ENCODE measurements around the gene TRHDE.

Gene TRHDE

GRCh38 chr12:72464471-72464870 lies 192.3 kb downstream of the TRHDE start:
- no peak overlapping the region for H2AFZ ChIP-seq (ENCODE audit: low read length)
- no peak overlapping the region for H3K14ac ChIP-seq (ENCODE audit: low read length)
- H3K4ac ChIP-seq (ENCODE audit: low read length) = no peak overlapping the region
- no peak overlapping the region for H3K4me2 ChIP-seq (ENCODE audit: insufficient read depth, low read length, poor library complexity, severe bottlenecking)
- no peak overlapping the region for H2BK12ac ChIP-seq (ENCODE audit: low read length)
- no peak overlapping the region for H4K91ac ChIP-seq (ENCODE audit: low read depth, low read length, poor library complexity)
- no peak for DNase-seq (ENCODE audit: low spot score)
- no peaks in the 10 kb centered on the region for H3K4me1 ChIP-seq (ENCODE audit: control insufficient read depth in 2 of 2, insufficient read depth in 1 of 2, low read depth in 1 of 2, low read length in 2 of 2)
- no peak overlapping the region for H4K8ac ChIP-seq (ENCODE audit: low read depth, low read length)
- no peaks in the 10 kb centered on the region for H3K9me3 ChIP-seq (replicated peaks in 1 of 2; ENCODE audit: control insufficient read depth in 2 of 2, insufficient read depth in 1 of 2, low read depth in 1 of 2, low read length in 2 of 2)
- H3K27me3 ChIP-seq (ENCODE audit: control insufficient read depth in 3 of 3, insufficient read depth in 3 of 3, low read depth in 1 of 3, low read length in 3 of 3) = no peaks in the 10 kb centered on the region
- H3K4me3 ChIP-seq (ENCODE audit: low read length in 2 of 2) = no peak overlapping the region
- H2BK120ac ChIP-seq (ENCODE audit: low read depth, low read length) = no peak overlapping the region
- no peak overlapping the region for H3K23ac ChIP-seq (ENCODE audit: low read depth, low read length, poor library complexity)
- H2BK5ac ChIP-seq (ENCODE audit: low read length) = no peak overlapping the region
- H3K79me1 ChIP-seq (ENCODE audit: low read depth, low read length) = no peaks in the 10 kb centered on the region
- H2AK5ac ChIP-seq (ENCODE audit: low read depth, low read length) = no peak overlapping the region
- no peak overlapping the region for H3K9ac ChIP-seq (ENCODE audit: low read depth, low read length, poor library complexity)
- no peak overlapping the region for H2BK15ac ChIP-seq (ENCODE audit: low read length)
- no peaks in the 10 kb centered on the region for H3K36me3 ChIP-seq (replicated peaks in 1 of 2; ENCODE audit: control insufficient read depth in 2 of 2, insufficient read depth in 2 of 2, low read length in 2 of 2)
- no peak overlapping the region for H3K18ac ChIP-seq (ENCODE audit: low read length)
- no peak overlapping the region for H3K27ac ChIP-seq (replicated peaks; ENCODE audit: low read length)

- H3K27me3 ChIP-seq (ENCODE audit: control insufficient read depth in 3 of 3, insufficient read depth in 3 of 3, low read depth in 1 of 3, low read length in 3 of 3) = no peaks in the 10 kb centered on the region
- H3K4ac ChIP-seq (ENCODE audit: low read length) = no peak overlapping the region
- no peaks in the 10 kb centered on the region for H3K4me1 ChIP-seq (ENCODE audit: control insufficient read depth in 2 of 2, insufficient read depth in 1 of 2, low read depth in 1 of 2, low read length in 2 of 2)
- no peak overlapping the region for H2AFZ ChIP-seq (ENCODE audit: low read length)
- no peak overlapping the region for H2BK120ac ChIP-seq (ENCODE audit: low read depth, low read length)
- no peak overlapping the region for H3K4me2 ChIP-seq (ENCODE audit: insufficient read depth, low read length, poor library complexity, severe bottlenecking)
- no peak overlapping the region for H3K4me3 ChIP-seq (ENCODE audit: low read length in 2 of 2)
- no peaks in the 10 kb centered on the region for H3K36me3 ChIP-seq (replicated peaks in 1 of 2; ENCODE audit: control insufficient read depth in 2 of 2, insufficient read depth in 2 of 2, low read length in 2 of 2)
- H3K9me3 ChIP-seq (replicated peaks in 1 of 2; ENCODE audit: control insufficient read depth in 2 of 2, insufficient read depth in 1 of 2, low read depth in 1 of 2, low read length in 2 of 2) = no peaks in the 10 kb centered on the region
- H2BK5ac ChIP-seq (ENCODE audit: low read length) = no peak overlapping the region
- H2BK12ac ChIP-seq (ENCODE audit: low read length) = no peak overlapping the region
- no peak overlapping the region for H2AK5ac ChIP-seq (ENCODE audit: low read depth, low read length)
- H3K9ac ChIP-seq (ENCODE audit: low read depth, low read length, poor library complexity) = no peak overlapping the region
- no peak overlapping the region for H3K18ac ChIP-seq (ENCODE audit: low read length)
- DNase-seq (ENCODE audit: low spot score) = no peak
- no peak overlapping the region for H2BK15ac ChIP-seq (ENCODE audit: low read length)
- WGBS, 2 donors (ENCODE audit: extremely low coverage in 2 of 2, insufficient read length in 2 of 2, insufficient replicate concordance in 1 of 2) = no CpG with 5 or more reads among the region's 1 CpG
- no peak overlapping the region for H4K91ac ChIP-seq (ENCODE audit: low read depth, low read length, poor library complexity)
- no peak overlapping the region for H3K23ac ChIP-seq (ENCODE audit: low read depth, low read length, poor library complexity)
- no peak overlapping the region for H3K27ac ChIP-seq (replicated peaks; ENCODE audit: low read length)
- H4K8ac ChIP-seq (ENCODE audit: low read depth, low read length) = no peak overlapping the region
- no peaks in the 10 kb centered on the region for H3K79me1 ChIP-seq (ENCODE audit: low read depth, low read length)
- H3K14ac ChIP-seq (ENCODE audit: low read length) = no peak overlapping the region
Observed at GRCh38 chr12:72465155-72465554, 193.0 kb downstream of the TRHDE start.

- DNase-seq (ENCODE audit: low spot score) = no peak
- no peak overlapping the region for H2BK15ac ChIP-seq (ENCODE audit: low read length)
- H3K4ac ChIP-seq (ENCODE audit: low read length) = no peak overlapping the region
- H4K8ac ChIP-seq (ENCODE audit: low read depth, low read length) = no peak overlapping the region
- no CpG with 5 or more reads among the region's 5 CpGs for WGBS, 2 donors (ENCODE audit: extremely low coverage in 2 of 2, insufficient read length in 2 of 2, insufficient replicate concordance in 1 of 2)
- H3K27ac ChIP-seq (replicated peaks; ENCODE audit: low read length) = no peak overlapping the region
- H3K4me1 ChIP-seq (ENCODE audit: control insufficient read depth in 2 of 2, insufficient read depth in 1 of 2, low read depth in 1 of 2, low read length in 2 of 2) = no peaks in the 10 kb centered on the region
- H2BK5ac ChIP-seq (ENCODE audit: low read length) = no peak overlapping the region
- H3K9me3 ChIP-seq (replicated peaks in 1 of 2; ENCODE audit: control insufficient read depth in 2 of 2, insufficient read depth in 1 of 2, low read depth in 1 of 2, low read length in 2 of 2) = no peaks in the 10 kb centered on the region
- H2BK12ac ChIP-seq (ENCODE audit: low read length) = no peak overlapping the region
- no peak overlapping the region for H3K18ac ChIP-seq (ENCODE audit: low read length)
- no peaks in the 10 kb centered on the region for H3K79me1 ChIP-seq (ENCODE audit: low read depth, low read length)
- H2AK5ac ChIP-seq (ENCODE audit: low read depth, low read length) = no peak overlapping the region
- H4K91ac ChIP-seq (ENCODE audit: low read depth, low read length, poor library complexity) = no peak overlapping the region
- no peak overlapping the region for H2BK120ac ChIP-seq (ENCODE audit: low read depth, low read length)
- no peak overlapping the region for H3K4me2 ChIP-seq (ENCODE audit: insufficient read depth, low read length, poor library complexity, severe bottlenecking)
- no peak overlapping the region for H3K4me3 ChIP-seq (ENCODE audit: low read length in 2 of 2)
- no peak overlapping the region for H2AFZ ChIP-seq (ENCODE audit: low read length)
- H3K14ac ChIP-seq (ENCODE audit: low read length) = no peak overlapping the region
- no peaks in the 10 kb centered on the region for H3K27me3 ChIP-seq (ENCODE audit: control insufficient read depth in 3 of 3, insufficient read depth in 3 of 3, low read depth in 1 of 3, low read length in 3 of 3)
- H3K23ac ChIP-seq (ENCODE audit: low read depth, low read length, poor library complexity) = no peak overlapping the region
- H3K36me3 ChIP-seq (replicated peaks in 1 of 2; ENCODE audit: control insufficient read depth in 2 of 2, insufficient read depth in 2 of 2, low read length in 2 of 2) = no peaks in the 10 kb centered on the region
- H3K9ac ChIP-seq (ENCODE audit: low read depth, low read length, poor library complexity) = no peak overlapping the region
Observed at GRCh38 chr12:72465940-72466630, 193.9 kb downstream of the TRHDE start.

- no peaks in the 10 kb centered on the region for H3K4me1 ChIP-seq (ENCODE audit: control insufficient read depth in 2 of 2, insufficient read depth in 1 of 2, low read depth in 1 of 2, low read length in 2 of 2)
- no peaks in the 10 kb centered on the region for H3K36me3 ChIP-seq (replicated peaks in 1 of 2; ENCODE audit: control insufficient read depth in 2 of 2, insufficient read depth in 2 of 2, low read length in 2 of 2)
- no CpG with 5 or more reads among the region's 2 CpGs for WGBS, 2 donors (ENCODE audit: extremely low coverage in 2 of 2, insufficient read length in 2 of 2, insufficient replicate concordance in 1 of 2)
- H3K9ac ChIP-seq (ENCODE audit: low read depth, low read length, poor library complexity) = no peak overlapping the region
- H3K14ac ChIP-seq (ENCODE audit: low read length) = no peak overlapping the region
- H3K18ac ChIP-seq (ENCODE audit: low read length) = no peak overlapping the region
- no peak overlapping the region for H3K4ac ChIP-seq (ENCODE audit: low read length)
- H3K79me1 ChIP-seq (ENCODE audit: low read depth, low read length) = no peaks in the 10 kb centered on the region
- no peak overlapping the region for H2BK5ac ChIP-seq (ENCODE audit: low read length)
- H3K27ac ChIP-seq (replicated peaks; ENCODE audit: low read length) = no peak overlapping the region
- H3K23ac ChIP-seq (ENCODE audit: low read depth, low read length, poor library complexity) = no peak overlapping the region
- H2BK12ac ChIP-seq (ENCODE audit: low read length) = no peak overlapping the region
- no peaks in the 10 kb centered on the region for H3K9me3 ChIP-seq (replicated peaks in 1 of 2; ENCODE audit: control insufficient read depth in 2 of 2, insufficient read depth in 1 of 2, low read depth in 1 of 2, low read length in 2 of 2)
- DNase-seq (ENCODE audit: low spot score) = no peak
- no peak overlapping the region for H2BK120ac ChIP-seq (ENCODE audit: low read depth, low read length)
- no peak overlapping the region for H3K4me2 ChIP-seq (ENCODE audit: insufficient read depth, low read length, poor library complexity, severe bottlenecking)
- H3K4me3 ChIP-seq (ENCODE audit: low read length in 2 of 2) = no peak overlapping the region
- H4K8ac ChIP-seq (ENCODE audit: low read depth, low read length) = no peak overlapping the region
- H2BK15ac ChIP-seq (ENCODE audit: low read length) = no peak overlapping the region
- H4K91ac ChIP-seq (ENCODE audit: low read depth, low read length, poor library complexity) = no peak overlapping the region
- no peaks in the 10 kb centered on the region for H3K27me3 ChIP-seq (ENCODE audit: control insufficient read depth in 3 of 3, insufficient read depth in 3 of 3, low read depth in 1 of 3, low read length in 3 of 3)
- H2AFZ ChIP-seq (ENCODE audit: low read length) = no peak overlapping the region
- no peak overlapping the region for H2AK5ac ChIP-seq (ENCODE audit: low read depth, low read length)
Observed at GRCh38 chr12:72467985-72468384, 195.8 kb downstream of the TRHDE start.

Measured in neuronal stem cell (in vitro differentiated cells).